ENCODE results near the gene CYP2C9.
"Not testable (repeated sequence)": the region's sequence is repeated elsewhere in the genome, so short reads cannot be mapped to it uniquely, and the experiment has no call there.

Gene CYP2C9

DNA sequence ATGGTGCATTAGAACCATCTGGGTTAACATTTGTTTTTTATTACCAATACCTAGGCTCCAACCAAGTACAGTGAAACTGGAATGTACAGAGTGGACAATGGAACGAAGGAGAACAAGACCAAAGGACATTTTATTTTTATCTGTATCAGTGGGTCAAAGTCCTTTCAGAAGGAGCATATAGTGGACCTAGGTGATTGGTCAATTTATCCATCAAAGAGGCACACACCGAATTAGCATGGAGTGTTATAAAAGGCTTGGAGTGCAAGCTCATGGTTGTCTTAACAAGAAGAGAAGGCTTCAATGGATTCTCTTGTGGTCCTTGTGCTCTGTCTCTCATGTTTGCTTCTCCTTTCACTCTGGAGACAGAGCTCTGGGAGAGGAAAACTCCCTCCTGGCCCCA, at the start of gene CYP2C9:
TSS of gene CYP2C9 (plus strand) at position 276 of the 400 bp plus-strand sequence. CDS start at position 301, 25 bp downstream.
- no peak for DNase-seq (ENCODE audit: low spot score)

DNA sequence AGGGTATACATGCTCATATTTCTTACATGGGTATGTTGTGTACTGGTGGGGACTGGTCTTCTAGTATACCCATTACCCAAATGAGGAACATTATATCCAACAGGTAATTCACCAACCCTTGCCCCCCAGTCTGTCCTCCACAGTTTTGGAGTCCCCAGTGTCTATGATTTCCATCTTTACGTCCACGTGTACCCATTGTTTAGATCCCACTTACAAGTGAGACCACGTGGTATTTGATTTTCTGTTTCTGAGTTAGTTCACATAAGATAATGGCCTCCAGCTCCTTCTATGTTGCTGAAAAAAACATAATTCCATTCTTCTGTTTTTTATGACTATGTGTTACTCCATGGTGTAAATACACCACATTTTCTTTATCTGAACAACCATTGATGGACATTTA, 49.3 kb upstream of the CYP2C9 start:
- DNase-seq (ENCODE audit: low spot score), result no peak

DNA sequence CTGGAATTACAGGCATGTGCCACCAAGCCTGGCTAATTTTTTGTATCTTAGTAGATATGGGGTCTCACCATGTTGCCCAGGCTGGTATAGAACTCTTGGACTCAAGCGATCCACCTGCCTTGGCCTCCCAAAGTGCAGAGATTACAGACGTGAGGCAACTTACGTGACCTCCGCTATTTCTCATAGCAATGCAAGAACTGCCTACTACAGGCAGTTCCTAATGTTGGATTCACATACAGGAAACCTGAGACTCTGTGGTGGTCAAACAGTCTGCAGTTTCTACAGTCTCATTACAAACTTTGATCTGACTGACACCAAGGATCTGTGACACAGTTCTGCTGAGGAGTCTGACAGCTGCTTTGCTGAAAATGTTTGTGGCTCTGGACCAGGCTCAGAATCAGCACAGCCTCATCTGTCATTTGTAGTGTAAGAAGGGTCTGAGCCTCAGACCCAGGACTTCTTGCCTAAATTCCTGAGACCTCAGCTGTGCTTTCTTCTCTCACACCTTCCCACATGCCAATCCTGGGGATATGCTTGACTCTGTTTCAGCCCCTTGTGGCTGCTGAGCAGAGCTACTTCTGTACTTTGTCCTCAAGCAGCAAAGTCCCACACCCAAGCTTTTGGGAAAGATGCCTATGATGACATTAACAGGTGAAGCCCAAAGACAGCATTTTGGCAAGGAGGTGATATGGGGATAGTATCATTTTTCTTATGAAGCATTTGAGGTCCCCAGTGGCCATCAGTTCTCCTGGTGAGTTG, 48.0 kb upstream of the CYP2C9 start:
- no peak for DNase-seq (ENCODE audit: low spot score)

DNA sequence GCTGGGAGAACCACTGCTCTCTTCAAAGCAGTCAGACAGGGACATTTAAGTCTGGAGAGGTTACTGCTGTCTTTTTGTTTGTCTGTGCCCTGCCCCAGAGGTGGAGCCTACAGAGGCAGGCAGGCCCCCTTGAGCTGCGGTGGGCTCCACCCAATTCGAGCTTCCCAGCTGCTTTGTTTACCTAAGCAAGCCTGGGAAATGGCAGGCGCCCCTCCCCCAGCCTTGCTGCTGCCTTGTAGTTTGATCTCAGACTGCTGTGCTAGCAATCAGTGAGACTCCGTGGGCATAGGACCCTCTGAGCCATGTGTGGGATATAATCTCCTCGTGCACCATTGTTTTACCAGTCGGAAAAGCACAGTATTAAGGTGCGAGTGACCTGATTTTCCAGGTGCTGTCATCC, 40.0 kb upstream of the CYP2C9 start:
- DNase-seq (ENCODE audit: low spot score), result not testable (repeated sequence)

DNA sequence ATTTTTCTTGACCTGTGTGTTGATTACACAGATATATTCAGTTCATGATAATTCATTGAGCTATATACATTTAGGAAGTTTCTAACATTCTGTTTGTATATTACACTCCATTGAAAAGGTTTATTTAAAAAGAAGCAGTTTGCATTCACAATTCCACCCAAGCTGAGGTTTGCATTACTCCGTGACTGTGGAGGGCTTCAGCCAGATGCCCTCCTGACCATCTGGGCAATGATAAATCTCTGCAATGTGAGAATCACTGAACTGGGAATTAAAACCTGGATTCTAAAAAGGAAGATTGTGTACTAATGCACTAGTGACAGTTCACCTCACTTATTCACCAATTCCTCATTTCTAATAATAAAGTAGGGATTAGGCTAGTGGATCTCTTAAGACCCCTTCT, 36.4 kb upstream of the CYP2C9 start:
- DNase-seq (ENCODE audit: low spot score), result no peak

DNA sequence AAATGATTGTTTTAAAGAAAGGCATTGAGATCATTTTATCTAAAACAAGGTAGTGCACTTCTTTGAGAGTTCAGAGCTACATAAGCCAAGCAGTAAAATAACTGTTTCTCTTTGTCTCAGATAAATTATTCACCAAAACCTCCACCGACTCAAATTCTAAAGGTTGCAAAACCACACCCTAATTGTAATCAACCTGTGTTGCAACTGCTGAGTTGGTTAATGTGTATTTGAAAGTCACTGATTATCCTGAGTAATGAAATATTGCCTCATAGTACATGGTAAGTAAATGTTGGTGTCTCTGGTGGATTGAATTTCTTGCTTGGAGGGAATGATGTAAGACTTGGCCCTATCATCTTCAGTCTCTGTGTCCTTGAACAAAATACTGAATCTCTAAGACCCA, 35.9 kb upstream of the CYP2C9 start:
- no peak for DNase-seq (ENCODE audit: low spot score)

DNA sequence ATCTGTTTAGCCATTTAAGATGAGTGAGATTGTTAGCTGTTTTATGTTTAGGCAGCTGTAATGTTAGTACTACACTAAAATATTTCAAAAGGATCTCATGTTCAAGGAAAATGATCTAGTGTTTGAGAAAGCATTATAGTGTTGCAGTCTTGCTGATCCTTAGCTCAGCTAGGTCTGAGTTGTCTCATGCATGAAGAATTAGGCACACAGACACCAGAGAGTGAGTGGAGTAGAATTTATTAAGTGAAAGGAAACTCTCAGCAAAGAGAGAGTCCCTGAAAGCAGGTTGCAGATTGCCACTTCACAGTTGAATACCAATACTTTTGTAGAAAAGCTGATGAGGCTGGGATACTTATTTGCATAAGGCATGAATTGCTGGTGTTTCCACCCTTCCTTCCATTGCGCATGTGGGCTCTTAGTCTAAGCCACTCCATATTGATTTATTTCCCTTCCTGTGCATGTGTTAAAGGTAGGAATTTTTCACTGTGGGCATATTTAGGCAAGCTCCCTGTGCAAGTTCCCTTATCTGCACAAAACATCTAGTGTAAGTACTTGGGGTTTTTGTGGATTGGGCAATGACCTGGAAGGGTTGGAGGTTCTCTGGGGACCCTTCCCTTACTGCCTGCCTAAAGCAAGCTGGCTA, 33.8 kb upstream of the CYP2C9 start:
- not testable (repeated sequence) for DNase-seq (ENCODE audit: low spot score)

DNA sequence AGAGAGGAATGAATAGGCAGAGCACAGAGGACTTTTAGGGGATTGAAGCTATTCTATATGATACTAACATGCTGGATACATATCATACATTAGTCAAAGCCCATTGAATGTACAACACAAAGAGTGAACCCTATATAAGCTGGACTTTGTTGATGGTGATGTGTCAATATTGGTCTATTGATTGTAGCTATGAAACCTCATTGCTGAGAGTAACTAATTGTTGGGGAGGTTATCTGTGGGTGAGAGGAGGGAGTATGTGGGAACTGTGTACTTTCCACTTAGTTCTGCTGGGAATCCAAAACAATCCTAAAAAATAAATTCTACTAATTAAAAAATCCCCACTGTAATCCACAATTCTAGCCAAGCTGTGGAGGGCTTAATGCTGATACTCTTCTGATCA, 22.0 kb upstream of the CYP2C9 start:
- DNase-seq (ENCODE audit: low spot score), result no peak

DNA sequence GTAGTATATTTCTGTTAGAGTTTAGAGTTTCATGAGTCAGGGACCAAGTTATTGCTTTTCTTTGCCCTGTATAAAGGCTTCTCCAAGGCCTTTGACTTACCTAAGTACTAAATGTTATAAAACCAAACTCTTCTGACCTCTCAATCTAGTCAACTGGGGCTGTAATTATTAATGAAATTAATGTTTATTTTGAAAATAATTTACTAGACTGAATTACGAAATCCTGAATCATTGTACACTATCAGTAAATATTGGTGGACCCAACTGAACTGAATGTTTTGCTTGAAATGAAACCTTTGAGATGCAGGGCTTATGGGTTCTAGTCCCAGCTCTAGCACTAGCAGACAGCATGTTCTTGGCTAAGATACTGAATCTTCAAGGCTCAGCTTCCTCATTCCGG, 1.7 kb upstream of the CYP2C9 start:
- DNase-seq (ENCODE audit: low spot score), result no peak

DNA sequence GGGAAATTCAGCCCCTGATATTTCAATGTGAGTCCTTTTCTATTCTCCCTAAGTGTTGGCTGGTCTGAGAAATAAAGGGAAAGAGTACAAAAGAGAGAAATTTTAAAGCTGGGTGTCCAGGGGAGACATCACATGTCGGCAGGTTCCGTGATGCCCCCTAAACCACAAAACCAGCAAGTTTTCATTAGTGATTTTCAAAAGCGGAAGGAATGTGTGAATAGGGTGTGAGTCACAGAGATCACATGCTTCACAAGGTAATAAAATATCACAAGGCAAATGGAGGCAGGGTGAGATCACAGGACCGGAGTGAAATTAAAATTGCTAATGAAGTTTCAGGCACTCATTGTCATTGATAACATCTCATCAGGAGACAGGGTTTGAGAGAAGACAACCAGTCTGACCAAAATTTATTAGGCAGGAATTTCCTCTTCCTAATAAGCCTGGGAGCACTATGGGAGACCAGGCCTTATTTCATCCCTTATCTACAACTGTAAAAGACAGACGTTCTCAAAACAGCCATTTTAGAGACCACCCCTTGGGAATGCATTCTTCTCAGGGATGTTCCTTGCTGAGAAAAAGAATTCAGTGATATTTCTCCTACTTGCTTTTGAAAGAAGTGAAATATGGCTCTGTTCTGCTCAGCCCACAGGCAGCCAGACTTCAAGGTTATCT, 5.1 kb downstream of the CYP2C9 start:
- not testable (repeated sequence) for DNase-seq (ENCODE audit: low spot score)

DNA sequence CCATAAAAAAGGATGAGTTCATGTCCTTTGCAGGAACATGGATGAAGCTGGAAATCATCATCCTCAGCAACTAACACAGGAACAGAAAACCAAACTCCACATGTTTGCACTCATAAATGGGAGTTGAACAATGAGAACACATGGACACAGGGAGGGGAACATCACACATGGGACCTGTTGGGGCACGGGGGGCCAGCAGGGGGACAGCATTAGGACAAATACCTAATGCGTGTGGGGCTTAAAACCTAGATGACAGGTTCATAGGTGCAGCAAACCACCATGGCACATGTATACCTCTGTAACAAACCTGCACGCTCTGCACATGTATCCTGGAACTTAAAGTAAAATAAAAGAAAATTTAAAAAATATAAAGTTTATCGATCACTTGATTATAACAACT, 7.7 kb downstream of the CYP2C9 start:
- DNase-seq (ENCODE audit: low spot score), result not testable (repeated sequence)

DNA sequence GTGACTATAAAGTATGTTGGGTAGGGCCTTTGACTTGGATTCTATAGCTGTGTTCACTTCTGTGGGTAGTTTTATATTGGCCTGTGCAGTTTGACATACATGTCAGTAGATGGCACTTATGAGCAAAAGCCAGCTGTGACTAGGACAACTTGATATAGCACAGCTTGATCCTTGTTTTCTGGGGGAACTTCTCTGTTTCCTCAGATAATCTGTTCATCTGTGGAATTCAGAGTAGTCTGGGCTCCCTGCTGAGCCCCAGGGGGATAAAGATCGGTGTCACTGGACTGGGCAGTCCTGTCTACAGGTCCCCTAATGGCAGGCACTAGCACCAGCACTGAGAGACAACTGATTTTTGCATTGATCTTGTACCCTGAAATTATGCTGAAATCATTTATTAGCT, 25.4 kb downstream of the CYP2C9 start:
- peak; percentile 3 for DNase-seq (ENCODE audit: low spot score)

DNA sequence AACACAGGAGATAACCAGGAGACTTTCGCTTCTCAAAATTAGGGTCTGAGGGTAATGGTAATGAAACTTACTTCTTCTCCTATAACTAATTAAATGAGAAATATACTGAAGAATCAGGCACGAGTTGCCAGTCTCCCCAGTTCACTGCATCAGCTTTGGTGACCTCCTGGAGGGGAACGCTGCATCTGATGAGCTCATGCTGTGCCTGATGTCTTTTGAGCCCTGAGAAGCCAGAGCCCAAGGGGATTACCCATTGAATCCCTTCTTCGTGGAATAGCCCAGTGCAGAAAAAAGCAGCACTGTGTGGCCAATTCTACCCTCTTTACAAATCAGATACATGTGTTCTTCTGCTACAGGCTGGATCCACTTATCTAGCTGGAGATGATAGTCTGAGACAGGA, 45.1 kb downstream of the CYP2C9 start:
- no peak for DNase-seq (ENCODE audit: low spot score)

DNA sequence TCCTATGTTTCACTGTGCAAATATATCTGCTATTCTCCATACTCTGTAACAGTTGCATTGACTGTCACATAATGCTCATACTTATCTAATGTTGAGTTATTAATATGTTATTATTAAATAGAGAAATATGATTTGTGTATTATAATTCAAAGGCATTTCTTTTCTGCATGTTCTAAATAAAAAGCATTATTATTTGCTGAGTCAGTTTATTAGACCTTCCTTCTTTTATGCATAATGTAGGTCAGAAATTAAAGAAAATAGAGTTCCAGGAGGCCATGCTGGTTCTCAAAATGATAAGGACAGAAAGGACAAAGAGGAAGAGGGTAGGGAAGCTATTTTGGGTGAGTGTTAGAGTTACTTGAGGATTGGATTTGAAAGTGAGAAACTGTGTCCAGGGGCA, 50.7 kb downstream of the CYP2C9 start:
- no peak for DNase-seq (ENCODE audit: low spot score)

DNA sequence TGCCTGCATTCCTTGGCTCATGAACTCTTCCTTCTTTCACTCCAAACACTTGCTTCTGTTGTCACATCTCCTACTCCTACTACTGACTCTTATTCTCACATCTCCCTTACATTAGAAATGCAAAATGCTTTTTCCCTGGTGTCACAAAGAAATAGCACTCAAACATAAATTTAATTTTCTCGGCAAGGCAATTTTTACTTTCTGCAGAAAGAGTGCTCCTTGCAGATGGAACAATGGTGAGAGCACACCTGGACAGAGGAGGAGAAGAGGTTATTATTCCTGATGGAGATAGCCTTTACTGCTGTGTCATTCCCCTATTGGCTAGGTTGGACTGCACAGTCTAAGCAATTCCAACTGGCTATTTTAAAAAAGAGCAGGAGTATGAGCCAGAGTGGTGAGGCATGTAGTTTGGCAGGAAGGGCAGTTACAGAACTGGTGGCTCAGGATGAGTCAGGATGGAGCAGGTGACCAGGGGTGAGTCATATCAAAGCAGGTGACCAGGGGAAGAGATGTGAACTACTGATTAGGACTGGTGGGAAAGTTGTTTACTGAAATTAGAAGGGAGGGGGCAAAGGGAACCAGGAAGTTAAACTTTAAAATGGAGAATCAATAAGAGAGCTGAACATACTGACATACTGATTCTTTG, 52.9 kb downstream of the CYP2C9 start:
- DNase-seq (ENCODE audit: low spot score), result no peak

DNA sequence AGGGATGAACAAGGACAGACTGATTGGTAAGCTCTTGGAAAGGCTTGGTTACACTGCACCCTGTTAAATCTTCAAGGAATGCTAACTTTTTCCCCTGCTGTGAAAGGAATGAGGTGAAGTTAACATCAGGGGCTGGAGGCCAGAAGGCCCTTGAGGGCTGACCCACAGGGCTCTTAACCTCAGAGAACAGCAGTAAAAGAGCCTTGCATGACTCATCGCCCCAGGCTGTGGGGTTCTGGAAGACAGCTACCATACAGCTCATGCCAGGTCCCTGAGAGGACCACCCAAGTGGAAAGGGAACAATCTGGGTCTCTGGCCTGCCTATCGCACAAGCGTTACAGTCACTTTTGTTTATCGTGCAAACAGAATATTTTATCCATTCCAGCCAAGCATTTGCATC, 54.4 kb downstream of the CYP2C9 start:
- DNase-seq (ENCODE audit: low spot score), result no peak

DNA sequence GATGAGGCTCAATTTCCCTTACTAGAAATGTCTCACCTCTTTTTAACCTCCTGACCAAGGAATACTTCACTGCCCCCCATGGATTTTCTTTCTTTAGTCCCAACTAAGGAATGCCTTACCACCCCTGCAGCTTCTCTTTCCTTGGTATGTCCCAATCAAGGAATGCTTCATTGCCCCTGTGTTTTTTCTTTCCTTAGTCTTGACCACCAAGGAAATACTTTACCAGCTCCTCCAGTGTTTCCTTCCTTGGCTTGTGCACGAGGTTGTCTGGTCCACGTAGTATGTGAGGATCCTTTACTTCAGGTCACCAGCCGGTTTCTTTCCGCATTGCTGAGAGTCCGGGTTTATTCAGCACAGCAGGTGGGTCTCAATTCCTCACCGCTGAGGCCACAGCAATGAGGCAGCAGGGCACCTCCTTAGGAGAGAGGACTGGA, 59.3 kb downstream of the CYP2C9 start:
- DNase-seq (ENCODE audit: low spot score), result no peak

DNA sequence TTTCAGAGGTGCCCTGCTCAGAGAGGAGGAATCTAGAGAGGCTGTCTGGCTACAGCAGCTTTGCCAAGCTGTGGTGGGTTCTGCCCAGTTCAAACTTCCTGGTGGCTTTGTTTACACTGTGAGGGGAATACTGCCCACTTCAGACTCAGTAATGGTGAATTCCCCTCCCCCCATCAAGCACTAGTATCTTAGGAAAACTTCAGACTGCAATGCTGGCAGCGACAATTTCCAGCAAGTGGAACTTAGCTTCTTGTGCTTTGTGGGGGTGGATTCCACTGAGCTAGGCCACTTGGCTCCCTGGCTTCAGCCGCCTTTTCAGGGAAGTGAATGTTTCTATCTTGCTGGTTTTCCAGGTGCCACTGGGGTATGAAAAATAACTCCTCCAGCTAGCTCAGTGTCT, 88.0 kb downstream of the CYP2C9 start:
- DNase-seq (ENCODE audit: low spot score), result no peak

DNA sequence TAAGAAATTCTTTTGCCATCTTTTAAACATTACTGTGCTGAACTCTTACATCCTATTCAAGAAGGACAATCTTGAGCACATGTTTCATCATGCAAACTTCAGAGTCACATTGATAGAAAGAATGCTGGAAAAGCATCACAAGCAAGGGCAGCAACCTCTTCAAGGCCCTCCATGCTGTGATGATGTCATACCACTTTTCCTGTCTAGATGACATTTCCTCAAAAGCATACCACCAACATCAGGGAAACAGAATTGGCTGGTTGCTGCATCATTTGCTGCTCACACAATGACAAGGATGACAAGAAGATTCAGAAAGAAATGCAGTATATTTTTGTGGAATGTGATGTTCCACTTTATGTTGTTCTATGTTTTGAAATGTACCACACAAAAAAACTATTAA, 93.2 kb downstream of the CYP2C9 start:
- no peak for DNase-seq (ENCODE audit: low spot score)

DNA sequence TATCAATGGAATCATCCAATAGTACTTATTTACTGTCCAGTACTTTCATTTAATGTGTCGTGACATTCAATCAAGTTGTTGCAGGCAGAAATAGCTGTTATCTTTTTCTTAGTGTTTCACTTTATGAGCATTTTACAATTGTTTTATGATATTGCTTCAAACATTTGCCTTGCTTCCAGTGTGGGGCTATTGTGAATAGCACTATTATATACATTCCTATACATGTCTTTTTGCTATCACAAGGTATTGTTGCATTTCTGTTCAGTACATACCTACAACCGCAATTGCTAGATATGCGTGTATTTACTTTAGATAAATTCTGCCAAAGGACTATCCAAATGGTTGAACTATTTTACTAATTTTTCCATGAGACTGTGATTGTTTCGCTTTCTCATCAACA, 95.9 kb downstream of the CYP2C9 start:
- no peak for DNase-seq (ENCODE audit: low spot score)

DNA sequence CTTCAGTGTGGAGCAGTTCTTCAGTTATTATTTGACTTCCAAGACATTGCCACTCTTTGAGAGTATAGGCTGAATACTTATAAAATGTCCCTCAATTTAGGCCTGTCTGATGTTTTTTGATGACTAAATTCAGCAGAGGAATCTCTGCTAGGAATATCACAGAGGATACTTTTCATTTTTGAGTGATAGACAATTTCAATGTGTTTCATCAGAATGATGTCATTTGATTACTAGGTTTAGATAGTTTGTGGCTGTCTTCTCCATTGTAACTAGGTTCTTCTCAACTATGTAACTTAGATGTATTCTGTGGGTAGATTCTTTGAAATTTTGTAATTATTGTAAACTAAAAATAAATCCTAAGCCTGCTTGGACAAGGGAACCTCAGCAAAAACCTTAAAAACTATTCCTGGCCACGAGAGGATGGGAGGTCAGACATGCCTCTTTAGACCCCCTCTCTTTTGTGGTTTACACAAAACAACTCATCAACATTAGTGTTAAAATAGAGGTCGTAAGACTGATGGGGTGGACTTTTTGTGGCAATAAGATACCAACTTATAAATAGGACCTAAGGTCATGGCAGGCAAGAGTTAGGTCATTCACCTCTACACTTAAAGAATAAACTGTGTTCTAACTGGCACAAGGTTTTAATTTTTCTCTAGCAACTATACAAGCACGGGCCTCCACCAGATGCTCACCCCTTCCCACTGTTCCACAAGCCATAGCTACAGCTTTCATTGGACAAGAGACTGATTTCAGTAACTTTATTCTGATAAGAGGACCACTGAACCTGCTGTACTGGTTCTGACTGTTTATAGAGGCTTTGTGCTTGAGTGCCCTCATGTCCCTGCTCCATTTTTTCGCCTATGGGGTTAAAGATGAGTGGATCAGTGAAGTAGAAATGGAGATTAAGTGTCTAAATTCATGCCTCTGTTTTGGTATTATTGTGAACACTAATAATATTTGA, 97.2 kb downstream of the CYP2C9 start:
- DNase-seq (ENCODE audit: low spot score), result no peak

DNA sequence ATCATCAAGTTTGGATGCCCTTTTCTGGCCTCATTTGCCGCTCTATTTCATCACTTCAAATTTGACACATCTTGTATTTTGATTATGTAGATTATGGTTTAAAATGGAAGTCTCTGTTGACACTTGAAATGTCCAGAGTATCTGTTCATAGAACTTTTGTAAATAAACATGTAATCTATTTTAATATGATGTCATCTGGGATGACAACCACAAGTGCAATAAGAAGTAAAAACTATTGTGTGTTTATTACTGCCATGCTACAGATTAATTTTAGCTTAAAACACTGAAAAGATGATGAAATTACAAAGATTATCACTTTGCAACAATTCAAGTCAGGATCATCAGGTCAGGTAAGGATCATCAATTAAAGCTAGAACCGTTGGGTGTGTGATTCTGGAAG, 100.8 kb downstream of the CYP2C9 start:
- DNase-seq (ENCODE audit: low spot score), result no peak

Data from activated CD4-positive, alpha-beta T cell treated with anti-CD3 and anti-CD28 coated beads, Interleukin-2, Interleukin-4, amounts not matched to agents 100 ng/mL and 50 ng/mL, durations not matched to agents 16 hours and 8 hours (primary cell).